ENCODE data around the gene L3MBTL3.

DNA sequence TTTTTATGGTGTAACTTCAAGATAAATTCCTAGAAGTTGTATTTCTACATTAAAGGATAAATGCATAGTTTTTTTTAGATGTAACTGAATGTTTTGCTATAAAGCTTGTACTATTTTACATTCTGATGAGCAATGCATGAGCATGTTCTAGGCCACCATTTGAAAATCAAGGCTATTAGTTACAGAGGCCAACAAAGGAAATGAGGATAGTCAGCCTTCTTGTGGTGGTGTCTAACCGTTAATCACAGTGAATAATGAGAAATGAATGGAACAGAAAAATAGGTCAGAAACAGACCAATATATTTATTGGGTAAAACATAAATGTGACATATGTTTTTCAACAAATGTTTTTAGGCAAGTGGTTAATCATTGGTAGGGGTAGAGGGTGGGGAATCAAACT lies 37.6 kb upstream of the L3MBTL3 start:
- TF ChIP-seq, protein P1, sequence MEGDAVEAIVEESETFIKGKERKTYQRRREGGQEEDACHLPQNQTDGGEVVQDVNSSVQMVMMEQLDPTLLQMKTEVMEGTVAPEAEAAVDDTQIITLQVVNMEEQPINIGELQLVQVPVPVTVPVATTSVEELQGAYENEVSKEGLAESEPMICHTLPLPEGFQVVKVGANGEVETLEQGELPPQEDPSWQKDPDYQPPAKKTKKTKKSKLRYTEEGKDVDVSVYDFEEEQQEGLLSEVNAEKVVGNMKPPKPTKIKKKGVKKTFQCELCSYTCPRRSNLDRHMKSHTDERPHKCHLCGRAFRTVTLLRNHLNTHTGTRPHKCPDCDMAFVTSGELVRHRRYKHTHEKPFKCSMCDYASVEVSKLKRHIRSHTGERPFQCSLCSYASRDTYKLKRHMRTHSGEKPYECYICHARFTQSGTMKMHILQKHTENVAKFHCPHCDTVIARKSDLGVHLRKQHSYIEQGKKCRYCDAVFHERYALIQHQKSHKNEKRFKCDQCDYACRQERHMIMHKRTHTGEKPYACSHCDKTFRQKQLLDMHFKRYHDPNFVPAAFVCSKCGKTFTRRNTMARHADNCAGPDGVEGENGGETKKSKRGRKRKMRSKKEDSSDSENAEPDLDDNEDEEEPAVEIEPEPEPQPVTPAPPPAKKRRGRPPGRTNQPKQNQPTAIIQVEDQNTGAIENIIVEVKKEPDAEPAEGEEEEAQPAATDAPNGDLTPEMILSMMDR (IDR thresholded peaks at IDR 0.05), result no peak
- TF ChIP-seq, protein P2, sequence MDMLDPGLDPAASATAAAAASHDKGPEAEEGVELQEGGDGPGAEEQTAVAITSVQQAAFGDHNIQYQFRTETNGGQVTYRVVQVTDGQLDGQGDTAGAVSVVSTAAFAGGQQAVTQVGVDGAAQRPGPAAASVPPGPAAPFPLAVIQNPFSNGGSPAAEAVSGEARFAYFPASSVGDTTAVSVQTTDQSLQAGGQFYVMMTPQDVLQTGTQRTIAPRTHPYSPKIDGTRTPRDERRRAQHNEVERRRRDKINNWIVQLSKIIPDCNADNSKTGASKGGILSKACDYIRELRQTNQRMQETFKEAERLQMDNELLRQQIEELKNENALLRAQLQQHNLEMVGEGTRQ (IDR thresholded peaks at IDR 0.05), result no peak
- TF ChIP-seq POLR2A (IDR thresholded peaks at IDR 0.05; ENCODE audit: low read length) (no peak), CEBPB (IDR thresholded peaks at IDR 0.05) (no peak), RAD21 (conservative IDR thresholded peaks at IDR 0.05 in 1 of 2, IDR thresholded peaks at IDR 0.05 in 1 of 2) (no peak), CHD2 (IDR thresholded peaks at IDR 0.05; ENCODE audit: low read length, partially characterized antibody) (no peak), EHMT2 (IDR thresholded peaks at IDR 0.05; ENCODE audit: low read depth) (no peak), JUN (IDR thresholded peaks at IDR 0.05) (no peak), RFX5 (IDR thresholded peaks at IDR 0.05) (no peak), ESRRA (IDR thresholded peaks at IDR 0.05; ENCODE audit: borderline replicate concordance, low read length) (no peak), SMC3 (IDR thresholded peaks at IDR 0.05) (no peak), POLR2AphosphoS2 (conservative IDR thresholded peaks at IDR 0.05; ENCODE audit: low read length) (no peak), MYC (IDR thresholded peaks at IDR 0.05; ENCODE audit: borderline replicate concordance, low read length) (no peak), FOSL2 (IDR thresholded peaks at IDR 0.05) (no peak), FOSL2 (CRISPR knock-in tag; IDR thresholded peaks at IDR 0.05) (no peak)

All from A549 (cell line).